GM19193 (cell line): ENCODE results near the gene TMC4.
A peak's percentile ranks its signal among the peaks of the same experiment; 100 is the strongest.

ENCODE experiments used
- POLR2A ChIP-seq: IDR thresholded peaks from 4 replicates; pipeline ENCODE4 v1.6.1; 2011; ENCODE audit not compliant: insufficient read depth, insufficient read length; ENCODE audit errors: extremely low read depth

TMC4 gene

GRCh38 chr19:54172471-54173358, at the start of gene TMC4:
Gene TMC4, minus strand, starts transcription at chr19:54173160. Its CDS starts 43 bp downstream, at chr19:54173117.
- TF ChIP-seq POLR2A: no peak

GRCh38 chr19:54218960-54219661, 46.2 kb upstream of the TMC4 start:
- no peak for TF ChIP-seq POLR2A

- TF ChIP-seq POLR2A: no peak
Measured at GRCh38 chr19:54218259-54218658, 45.3 kb upstream of the TMC4 start.

- TF ChIP-seq POLR2A: no peak
Measured at GRCh38 chr19:54216869-54217268, 43.9 kb upstream of the TMC4 start.

- no peak for TF ChIP-seq POLR2A
Measured at GRCh38 chr19:54211235-54211634, 38.3 kb upstream of the TMC4 start.

GRCh38 chr19:54209811-54210494, 37.0 kb upstream of the TMC4 start:
- no peak for TF ChIP-seq POLR2A

- no peak for TF ChIP-seq POLR2A
Measured at GRCh38 chr19:54209058-54209810, 36.3 kb upstream of the TMC4 start.

GRCh38 chr19:54208784-54209057, 35.8 kb upstream of the TMC4 start:
- TF ChIP-seq POLR2A: no peak

- peak; percentile 49 for TF ChIP-seq POLR2A
Measured at GRCh38 chr19:54207983-54208783, 35.2 kb upstream of the TMC4 start.

- TF ChIP-seq POLR2A: no peak
Measured at GRCh38 chr19:54207676-54207982, 34.7 kb upstream of the TMC4 start.

GRCh38 chr19:54206831-54207177, 33.8 kb upstream of the TMC4 start:
- no peak for TF ChIP-seq POLR2A

GRCh38 chr19:54206030-54206830, 33.3 kb upstream of the TMC4 start:
- no peak for TF ChIP-seq POLR2A

GRCh38 chr19:54204767-54205468, 32.0 kb upstream of the TMC4 start:
- no peak for TF ChIP-seq POLR2A

- TF ChIP-seq POLR2A: no peak
Measured at GRCh38 chr19:54203151-54203611, 30.2 kb upstream of the TMC4 start.

GRCh38 chr19:54201980-54202379, 29.0 kb upstream of the TMC4 start:
- TF ChIP-seq POLR2A: no peak
